ENCODE measurements around the gene TBC1D14.

Gene TBC1D14

DNA sequence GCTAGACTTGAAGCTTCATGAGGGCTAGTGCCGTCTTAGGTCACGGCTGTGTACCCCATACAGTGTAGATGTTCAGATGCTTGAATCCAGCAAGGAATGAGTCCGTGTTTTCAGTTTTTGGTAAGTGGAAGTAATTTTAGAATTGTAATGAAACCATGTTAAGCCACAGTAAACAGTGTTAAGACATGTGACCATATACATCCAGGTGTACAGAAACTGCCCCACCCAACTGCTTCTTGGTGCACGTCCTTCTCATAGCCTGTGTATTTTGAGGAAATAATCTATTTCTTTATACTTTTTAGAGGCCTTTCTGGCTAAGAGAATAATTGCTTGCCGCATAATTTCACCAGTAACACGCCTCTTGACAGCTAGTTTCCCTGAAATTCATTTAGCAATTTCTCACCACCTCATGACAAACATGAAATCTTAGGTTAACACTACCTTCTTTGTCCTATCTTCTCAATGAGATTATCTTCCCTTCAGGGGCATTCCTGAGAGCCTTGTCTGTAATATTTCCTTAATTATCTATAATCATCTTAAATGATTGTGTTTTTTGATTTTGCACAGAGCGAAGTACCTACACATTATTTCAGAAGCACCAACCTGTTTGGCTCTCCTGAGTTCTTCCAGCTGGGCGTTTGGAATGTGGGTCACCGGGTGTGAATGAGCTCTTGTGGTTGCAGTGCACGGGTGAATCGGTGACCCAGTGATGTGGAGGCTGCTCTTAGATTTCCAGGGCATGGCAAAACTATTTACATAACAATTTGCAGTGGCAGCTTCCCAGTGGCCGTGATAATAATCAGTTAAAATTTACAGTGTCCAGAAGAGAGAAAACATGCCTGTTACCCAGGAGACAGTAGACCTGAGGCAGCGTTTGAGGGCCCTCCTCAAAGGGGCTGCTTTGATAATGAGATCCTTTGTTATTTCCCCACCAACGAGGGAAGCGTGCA is 83.4 kb downstream of the TBC1D14 start:
- DNase-seq (ENCODE audit: low read depth in 2 of 2, low spot score in 1 of 2): no peak

DNA sequence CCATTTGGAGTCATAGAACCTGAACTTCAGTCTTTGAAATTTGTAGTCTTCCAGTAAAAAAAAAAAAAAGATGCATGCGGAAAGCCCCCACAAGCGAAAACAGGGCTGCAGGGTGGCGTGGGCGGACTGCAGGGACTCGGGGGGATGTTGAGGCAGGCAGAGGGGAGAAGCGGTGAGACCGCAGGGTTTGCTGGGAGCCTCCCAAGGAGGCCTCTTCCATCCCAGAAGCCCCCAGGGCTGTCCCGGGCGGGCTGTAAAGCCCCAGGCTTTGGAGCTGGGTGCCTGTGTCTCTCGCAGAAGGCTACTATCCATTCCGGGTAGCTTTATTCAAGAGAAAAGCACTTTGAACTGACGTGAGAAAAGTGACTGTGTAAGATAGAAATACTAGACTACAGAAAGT is 86.9 kb downstream of the TBC1D14 start:
- DNase-seq (ENCODE audit: low read depth in 2 of 2, low spot score in 1 of 2): no peak

DNA sequence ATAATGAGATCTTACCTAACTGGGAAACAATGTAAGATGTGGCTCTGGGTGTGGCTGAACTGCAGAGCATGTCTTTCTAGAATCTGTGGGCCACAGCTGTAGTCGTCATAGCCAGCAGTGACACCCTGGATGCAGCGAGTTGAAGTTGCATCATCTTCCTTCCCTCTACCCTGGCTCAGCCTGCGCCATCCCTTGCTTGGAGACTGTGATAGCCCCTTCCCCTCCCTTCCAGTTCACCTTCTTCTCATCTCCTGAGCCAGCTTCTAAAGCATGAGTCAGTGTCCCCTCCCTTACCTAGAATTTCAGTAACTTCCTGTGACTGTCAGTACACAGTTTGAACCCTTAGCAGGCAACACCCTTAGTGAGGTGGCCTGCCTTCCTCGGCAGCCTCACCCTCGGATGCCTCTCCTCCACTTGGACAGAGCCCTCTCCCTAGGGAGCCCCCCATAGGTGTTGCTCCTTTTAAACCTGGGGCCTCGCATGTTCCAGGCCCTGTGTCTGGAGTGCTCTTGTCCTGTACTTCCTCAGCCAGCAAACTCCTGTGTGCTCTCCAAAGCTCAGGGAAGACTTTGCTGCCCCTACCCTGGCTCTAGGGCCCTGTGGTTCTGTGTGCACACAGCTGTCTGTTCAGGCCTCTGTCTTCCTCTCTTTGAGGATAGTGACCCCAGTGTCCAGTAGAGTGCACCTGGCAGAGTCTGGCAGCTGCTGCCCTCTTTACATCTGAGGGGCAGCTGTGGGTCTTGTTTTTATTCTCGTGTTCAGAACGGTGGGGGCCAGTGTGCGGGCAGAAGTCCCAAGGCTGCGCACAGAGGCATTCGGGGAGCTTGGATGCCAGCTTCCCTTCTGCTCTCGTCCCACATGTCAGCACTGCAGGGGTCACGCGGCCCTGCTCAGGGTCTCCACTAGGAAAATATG is 89.8 kb downstream of the TBC1D14 start:
- DNase-seq (ENCODE audit: low read depth in 2 of 2, low spot score in 1 of 2): no peak

DNA sequence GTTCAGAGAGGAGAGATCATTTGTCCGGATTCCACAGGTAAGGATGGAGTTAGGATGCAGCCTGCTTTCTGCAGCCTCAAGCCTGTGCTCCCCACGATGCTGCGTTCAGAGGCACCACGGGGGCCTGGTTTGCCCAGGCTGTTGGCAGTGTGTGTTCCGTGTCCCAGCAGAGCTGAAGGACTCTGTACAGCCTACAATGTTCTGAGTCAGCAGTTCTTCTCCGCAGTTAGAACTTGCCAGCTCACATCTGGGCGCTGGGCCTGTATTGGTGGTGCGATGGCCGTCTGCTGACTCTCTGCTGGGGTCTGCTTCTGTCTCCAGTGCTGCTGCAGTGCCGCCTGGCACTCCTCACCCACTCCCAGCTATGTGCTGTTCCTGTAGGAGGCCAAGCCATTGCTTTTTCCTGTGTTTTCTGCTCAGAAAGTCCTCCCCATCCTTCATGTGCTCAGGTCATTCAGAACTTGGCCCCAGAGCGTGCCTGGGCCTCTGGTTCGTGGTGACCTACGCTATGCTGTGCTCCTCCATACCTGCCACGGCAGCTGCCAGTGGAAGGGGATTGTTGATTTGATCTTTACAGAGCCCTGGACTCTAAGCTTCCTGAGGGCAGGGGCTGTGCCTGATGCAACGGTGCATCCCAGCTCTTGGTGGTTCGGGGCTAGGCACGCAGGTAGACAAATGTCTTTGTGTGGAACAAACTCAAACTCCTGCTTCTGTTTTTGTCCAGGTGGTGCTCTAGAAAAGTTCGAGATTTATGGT is 91.0 kb downstream of the TBC1D14 start:
- no peak for DNase-seq (ENCODE audit: low read depth in 2 of 2, low spot score in 1 of 2)

DNA sequence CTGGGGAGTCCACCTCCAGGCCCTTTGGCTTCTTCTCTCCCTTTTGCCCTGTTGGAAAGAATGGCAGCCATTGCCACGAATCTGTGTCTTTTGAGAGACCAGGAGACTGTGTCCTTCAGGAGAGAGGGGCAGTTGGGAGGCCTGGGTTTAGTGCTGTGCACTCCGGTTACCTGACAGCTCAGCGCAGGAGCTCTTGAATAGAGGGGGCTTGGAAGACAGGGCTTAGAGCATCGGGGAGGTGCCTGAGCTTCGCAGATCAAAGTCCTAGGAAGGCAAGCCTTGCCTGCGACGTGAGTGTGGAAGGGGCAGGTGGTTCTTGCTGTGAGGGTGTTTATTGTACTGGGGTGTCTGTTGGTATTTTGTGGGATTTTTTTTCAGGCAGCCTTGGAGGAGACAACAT is 91.6 kb downstream of the TBC1D14 start:
- DNase-seq (ENCODE audit: low read depth in 2 of 2, low spot score in 1 of 2): no peak

DNA sequence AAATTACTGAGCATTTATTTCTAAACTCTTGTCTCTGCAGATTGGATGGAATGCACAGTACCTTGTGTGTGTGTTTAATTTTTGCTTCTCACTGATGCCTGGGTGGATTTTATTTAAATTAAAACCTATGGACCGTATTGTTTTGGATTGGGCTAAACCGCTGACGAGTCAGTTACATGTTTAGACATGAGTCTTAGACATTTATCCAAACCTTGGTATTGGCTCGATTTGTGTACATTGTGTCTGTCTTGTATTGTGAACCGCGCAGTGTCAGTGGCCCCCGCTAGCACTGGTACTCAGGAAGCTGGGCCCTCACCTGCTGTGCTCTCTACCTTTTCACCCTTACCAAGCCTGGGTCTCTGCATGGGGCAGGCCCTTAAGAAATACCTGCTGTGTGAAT is 92.7 kb downstream of the TBC1D14 start:
- no peak for DNase-seq (ENCODE audit: low read depth in 2 of 2, low spot score in 1 of 2)

DNA sequence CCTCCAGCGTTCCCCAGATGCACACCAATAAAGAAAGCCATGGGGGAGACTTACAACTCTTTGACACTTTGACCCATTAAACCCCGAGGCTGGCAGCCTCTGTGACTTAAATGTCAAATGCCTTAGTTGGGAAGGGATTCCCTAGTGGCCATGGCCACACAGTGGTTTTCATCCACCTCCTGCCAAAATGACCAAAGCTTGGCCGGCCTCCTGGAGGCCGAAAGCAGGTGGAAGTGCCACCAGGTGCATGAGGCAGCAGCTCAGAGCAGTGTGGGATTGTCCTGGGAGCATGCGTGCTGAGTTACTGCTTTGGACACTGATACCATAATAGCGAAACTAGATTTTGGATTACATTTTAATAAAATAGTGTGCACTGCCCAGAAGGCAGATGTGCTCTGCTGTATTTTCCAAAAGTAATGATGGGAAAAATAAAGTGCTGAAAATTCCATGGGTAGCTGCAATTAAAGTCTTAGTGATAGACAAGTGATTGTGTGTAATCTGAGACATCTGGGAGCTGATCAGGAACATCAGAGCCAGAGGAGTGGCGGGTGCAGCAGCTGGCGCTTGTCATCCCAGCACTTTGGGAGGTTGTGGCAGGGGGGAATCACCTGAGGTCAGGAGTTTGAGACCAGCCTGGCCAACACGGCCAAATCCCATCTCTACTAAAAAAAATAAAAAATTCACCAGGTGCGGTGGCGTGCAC is 93.7 kb downstream of the TBC1D14 start:
- DNase-seq (ENCODE audit: low read depth in 2 of 2, low spot score in 1 of 2): no peak

DNA sequence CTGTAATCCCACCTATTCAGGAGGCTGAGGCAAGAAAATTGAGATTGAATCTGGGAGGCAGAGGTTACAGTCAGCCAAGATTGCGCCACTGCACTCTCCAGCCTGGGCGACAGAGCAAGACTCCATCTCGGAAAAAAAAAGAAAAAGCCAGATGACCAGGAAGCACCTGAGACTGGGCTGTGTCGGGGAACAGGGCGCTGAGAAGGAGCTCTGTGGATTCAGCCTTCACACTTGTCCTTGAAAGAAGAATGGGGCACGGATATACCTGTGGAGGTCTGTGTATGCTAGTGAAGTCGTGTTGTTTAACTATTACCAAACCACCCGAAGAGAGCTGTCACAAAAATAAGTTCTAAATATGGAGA is 94.2 kb downstream of the TBC1D14 start:
- no peak for DNase-seq (ENCODE audit: low read depth in 2 of 2, low spot score in 1 of 2)

DNA sequence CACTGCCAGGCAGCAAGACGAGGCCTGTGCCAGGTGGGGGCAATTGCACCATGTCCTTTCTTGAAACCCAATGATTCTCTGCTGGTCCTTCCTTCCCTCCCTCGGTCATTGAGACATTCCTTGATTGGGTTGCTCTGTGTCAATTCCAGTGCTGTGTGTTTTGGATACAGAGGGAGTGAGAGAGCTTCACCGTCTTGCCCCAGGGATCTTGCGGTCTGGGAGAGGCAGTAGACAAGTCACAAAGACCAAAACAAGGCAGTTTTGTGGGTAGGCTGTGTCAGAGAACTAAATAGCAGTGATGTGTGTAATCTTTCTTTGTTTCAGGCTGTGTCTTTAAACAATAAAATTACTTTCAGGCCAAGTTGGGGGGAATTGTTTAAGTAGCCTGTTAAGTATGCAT is 94.7 kb downstream of the TBC1D14 start:
- DNase-seq (ENCODE audit: low read depth in 2 of 2, low spot score in 1 of 2): no peak

DNA sequence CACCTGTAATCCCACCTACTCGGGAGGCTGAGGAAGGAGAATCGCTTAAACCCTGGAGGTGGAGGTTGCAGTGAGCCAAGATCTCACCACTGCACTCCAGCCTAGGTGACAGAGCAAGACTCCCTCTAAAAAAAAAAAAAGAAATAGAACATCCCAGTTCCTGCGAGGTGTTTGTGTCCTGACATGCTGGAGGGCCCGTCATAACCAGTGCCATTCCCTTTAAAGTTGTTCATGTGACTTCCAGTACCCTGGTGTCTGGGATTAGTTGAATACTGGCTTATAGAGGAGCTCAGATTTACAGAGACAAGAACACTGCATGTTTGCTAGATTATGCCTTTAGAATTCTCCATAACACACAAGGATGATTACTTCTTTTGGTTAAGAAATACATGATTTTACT is 95.9 kb downstream of the TBC1D14 start:
- no peak for DNase-seq (ENCODE audit: low read depth in 2 of 2, low spot score in 1 of 2)

DNA sequence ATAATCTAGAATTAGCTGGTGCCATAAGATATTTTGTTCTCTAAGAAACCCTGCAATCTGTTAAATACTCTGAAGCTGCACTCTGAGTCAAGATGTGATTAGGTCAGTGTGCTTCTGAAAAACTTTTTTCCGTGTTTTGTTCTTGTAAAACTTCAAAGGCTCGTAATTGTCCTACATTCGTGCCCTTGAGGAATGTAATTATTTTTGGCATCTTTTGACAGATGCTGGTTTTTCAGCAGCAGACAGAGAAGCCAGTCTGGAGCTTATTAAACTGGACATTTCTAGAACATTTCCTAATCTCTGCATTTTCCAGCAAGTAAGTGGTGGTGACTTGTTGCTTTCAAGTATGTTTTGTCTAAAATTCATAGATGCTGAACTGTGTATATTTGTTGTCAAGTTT is 96.8 kb downstream of the TBC1D14 start:
- no peak for DNase-seq (ENCODE audit: low read depth in 2 of 2, low spot score in 1 of 2)

DNA sequence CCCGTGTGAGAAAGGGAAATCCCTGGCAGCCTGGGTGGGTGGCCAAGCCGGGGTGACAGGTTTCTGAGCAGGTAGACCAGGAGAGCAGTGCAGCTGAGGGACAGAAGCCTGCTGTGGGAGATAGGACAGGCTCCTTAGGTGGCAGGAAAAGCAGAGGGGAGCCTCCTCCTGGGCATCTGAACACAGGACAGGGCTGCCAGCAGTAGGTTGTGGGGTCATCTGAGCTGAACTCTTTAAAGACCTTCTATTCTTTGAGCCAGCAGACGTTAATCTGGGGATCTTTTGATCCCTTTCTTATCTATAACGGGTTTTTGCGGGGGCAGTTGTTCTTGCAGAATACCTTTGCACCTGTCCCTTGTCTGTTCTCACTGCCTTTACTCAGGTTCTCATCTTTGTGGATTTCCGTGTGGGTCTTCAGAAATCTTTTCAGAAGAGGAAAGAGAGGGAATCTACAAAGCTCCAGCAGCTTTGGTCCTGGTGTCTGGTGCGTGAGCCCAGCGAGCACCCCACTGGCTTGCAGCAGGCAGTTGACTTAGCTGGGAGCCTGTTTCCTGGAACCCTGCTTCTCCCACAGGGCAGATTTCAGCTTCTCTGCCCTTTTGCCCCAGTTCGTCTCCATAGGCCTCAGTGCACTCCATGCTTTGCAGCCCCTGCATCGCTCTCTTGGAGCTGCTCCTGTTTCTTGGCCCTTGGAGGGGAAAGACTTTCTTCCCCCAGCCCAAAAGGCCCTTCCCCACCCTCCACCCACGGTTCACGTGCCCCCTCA is 97.7 kb downstream of the TBC1D14 start:
- no peak for DNase-seq (ENCODE audit: low read depth in 2 of 2, low spot score in 1 of 2)

DNA sequence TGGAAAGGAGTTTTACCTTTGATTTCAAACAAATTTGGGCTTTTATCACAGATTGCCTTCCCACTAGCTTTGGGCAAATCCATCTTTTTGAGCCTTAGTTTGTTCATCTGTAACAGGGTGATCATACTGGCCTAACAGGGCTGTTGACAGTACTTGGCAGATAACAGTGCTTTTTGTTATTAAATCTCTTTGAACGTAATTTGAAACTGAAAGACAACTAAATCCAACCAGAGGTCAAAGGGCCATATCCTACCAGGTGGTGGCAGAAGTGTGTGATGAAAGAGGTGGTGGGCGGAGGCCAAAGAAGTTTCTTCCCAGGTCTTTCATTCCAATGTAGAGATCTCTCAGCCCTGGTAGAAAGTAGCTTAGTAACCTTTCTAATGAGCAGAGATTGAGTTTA is 98.3 kb downstream of the TBC1D14 start:
- no peak for DNase-seq (ENCODE audit: low read depth in 2 of 2, low spot score in 1 of 2)

DNA sequence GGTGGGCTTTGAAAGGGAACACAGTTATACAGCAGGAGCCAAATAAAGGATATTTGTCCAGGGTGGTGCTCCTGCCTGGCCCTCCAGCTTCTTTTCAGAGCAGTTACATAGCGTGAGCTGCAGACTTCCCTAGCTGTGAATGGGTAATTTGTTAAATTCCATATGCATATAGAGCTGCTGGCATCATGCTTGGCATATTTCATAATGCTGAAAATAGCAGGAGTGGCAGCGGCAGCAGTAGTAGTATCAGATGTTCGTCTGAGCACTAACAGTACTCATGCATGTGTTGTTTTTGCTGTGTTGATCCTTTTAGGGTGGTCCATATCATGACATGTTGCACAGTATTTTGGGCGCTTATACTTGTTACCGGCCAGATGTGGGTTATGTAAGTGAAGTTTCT is 99.9 kb downstream of the TBC1D14 start:
- DNase-seq (ENCODE audit: low read depth in 2 of 2, low spot score in 1 of 2): no peak

DNA sequence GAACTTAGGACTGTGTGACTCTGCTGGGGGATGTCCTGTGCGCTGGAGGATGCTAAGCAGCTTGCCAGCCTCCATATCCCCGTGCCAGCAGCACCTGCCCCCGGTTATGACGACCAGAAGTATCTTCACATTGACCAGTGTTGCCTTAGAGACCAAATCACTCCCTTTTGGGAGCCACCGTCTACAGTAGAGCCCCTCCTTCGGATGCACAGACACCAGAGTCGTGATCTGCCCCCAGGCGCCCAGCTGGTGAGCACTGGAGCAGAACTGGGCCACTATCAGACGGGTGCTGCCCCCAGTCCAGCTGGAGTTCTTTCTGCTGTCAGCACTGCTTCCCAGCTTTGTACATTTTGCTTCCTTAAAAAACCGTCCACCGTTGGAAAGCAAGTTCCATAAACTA is 103.5 kb downstream of the TBC1D14 start:
- DNase-seq (ENCODE audit: low read depth in 2 of 2, low spot score in 1 of 2): no peak

DNA sequence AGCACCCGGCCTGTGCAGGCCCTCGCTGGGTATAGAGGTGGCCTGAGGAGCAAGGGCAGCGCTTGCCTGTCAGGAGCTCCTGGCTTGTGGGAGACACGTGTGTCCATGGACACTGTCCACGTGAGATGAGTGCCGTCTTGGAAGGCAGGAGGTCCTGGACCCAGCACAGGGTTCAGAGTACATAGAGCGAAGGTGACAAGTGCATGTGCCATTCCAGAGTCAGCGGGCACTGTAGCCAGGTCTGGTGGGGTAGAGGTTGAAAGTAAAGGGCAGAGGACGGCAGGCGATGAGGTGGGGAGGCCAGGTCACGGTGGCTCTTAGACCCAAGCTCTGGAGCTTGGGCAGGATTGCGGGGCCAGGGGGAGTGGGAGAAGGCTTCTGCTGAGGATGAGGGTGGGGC is 105.2 kb downstream of the TBC1D14 start:
- DNase-seq (ENCODE audit: low read depth in 2 of 2, low spot score in 1 of 2): no peak

DNA sequence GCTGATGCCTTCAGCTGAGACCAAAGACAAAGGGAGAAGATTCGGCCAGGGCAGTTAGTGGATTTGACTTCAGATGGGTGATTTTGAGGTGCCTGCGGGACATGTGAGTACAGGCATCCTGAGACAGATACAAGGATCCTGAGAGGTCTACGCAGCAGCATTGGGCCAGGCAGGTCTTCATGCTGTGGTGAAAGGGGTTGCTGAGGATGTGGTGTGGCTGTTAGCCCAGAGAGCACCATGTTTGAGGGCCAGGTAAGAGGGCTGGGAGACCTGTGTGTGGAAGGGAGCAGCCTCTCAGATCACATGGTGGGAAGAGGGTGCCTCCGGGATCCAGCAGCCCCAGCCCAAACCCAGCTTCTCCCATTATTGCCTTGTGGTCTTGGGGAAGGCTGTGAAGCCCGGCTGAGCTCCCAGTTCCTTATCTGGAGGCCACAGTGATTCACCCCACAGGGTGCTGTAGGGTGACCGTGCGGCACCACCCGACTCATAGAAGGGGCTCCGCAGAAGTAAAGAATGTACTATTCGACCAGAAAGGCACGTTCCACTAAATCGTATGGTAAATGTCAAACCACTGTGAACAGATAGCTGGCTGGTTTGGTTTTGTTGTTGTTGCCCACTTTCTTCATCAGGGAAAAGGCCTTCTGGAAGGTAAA is 105.9 kb downstream of the TBC1D14 start:
- DNase-seq (ENCODE audit: low read depth in 2 of 2, low spot score in 1 of 2): no peak

DNA sequence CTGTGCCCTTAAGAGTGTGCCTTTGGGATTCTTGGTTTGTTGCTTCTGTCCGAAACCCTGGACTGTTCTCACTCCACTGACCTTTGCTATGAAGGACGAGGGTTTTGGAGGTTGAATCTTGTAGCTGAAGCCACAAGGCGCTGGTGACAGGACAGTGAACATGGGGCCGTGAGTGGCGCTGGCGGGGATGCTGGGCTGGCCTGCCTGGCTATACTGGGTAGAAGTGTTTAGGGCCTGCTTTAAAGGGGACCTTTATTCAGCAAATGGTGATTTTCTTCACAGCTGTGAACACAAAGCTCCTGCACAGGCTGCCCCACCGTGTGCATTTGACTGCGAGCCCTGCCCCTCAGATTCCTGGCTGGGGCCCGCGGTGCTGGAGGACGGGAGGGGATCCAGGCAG is 106.5 kb downstream of the TBC1D14 start:
- no peak for DNase-seq (ENCODE audit: low read depth in 2 of 2, low spot score in 1 of 2)

DNA sequence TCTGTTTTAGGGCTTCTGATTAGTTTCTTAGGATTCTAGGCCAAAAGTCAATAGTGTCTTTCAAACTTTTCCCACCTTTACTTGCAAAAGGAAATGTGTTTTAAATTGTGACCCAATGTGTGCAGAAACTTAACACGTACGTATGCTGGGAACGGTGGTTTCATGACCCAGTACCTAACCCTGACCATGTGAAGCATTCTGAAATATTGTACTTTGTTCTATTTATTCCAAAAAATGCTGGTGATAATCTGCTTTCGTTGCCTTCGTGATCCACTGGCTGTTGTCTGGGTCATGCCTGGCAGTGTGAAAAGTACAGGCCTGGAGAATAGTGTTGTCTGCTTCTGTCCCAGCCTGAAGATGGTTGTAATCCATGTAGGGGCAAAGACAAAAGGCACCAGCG is 106.9 kb downstream of the TBC1D14 start:
- no peak for DNase-seq (ENCODE audit: low read depth in 2 of 2, low spot score in 1 of 2)
